ENCODE results near the gene COMMD1. TPM values are rescaled to one million over a fixed set of nuclear protein-coding genes. Genes with fewer than 3 reads are reported as not detected.
A peak's percentile ranks its signal among the peaks of the same experiment; 100 is the strongest.

COMMD1 gene
- total and polyA plus RNA-seq, 4 donors: 43.1 to 73.0 (median 57.2) TPM

DNA sequence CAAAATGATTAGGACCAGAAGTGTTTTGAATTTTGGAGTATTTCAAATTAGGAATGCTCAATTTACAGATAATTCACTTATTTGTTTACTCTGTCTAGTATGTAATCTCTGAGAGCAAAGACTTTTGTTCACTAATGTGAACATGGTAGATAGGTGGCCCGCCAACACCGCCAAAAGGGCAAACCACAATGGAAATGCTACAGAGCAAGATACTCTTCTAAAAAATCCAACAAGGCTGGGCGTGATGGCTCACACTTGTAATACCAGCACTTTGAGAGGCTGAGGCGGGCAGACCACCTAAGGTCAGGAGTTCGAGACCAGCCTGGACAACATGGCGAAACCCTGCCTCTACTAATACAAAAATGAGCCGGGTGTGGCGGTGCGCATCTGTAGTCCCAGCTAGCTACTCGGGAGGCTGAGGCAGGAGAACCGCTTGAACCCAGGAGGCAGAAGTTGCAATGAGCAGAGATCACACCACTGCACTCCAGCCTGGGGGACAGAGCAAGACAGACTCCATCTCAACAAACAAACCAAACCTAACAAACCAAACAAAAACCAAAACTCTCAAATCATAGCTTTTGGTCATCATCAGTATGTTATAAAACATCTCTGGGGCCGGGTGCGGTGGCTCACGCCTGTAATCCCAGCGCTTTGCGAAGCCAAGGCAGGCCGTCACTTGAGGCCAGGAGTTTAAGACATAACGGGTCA, 19.4 kb upstream of the COMMD1 start:
- 93% methylated on average over 10 of the region's 18 CpGs for WGBS (ENCODE audit: insufficient coverage)
- Histone ChIP-seq H3K4me1 (ENCODE audit: control insufficient read depth, insufficient read depth, low read length) (peaks cover 14% of the 10 kb centered on the region), H3K4me3 (ENCODE audit: low read depth, low read length) (no peak overlapping the region), H3K9me3 (ENCODE audit: control insufficient read depth, insufficient read depth, low read length) (no peaks in the 10 kb centered on the region), H3K36me3 (ENCODE audit: control insufficient read depth, insufficient read depth, low read length) (peaks cover 34% of the 10 kb centered on the region), H3K27me3 (ENCODE audit: control insufficient read depth, insufficient read depth, low read length) (no peaks in the 10 kb centered on the region), H3K27ac (ENCODE audit: low read depth, low read length) (no peak overlapping the region)
- DNase-seq (ENCODE audit: low read depth in 4 of 6, low spot score in 6 of 6): no peak

DNA sequence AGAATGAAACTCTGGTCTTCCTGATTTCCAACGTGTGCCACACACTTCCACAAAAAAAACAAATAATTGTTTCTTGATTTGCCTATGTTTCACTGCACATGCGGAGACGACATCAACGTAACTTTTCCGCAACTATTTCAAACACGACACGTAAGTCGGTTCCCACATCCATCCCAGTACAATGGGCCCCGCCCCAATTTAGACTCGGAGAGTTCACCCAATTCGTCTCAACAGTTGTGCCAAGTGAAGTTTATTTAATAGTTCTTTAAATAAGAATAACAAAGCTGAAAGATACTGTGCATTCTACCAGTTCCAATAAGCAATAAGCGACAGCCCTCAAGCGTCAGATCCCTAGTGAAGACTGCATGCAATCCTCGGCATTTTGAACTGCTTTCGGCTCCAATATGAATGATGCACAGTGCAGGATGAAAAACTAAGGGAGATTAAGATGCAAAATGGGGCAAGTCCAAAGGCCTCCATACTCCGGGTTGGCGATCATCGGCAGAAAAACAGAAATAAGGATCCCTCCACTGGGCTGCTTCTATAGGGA, 17.7 kb upstream of the COMMD1 start:
- Histone ChIP-seq H3K36me3 (ENCODE audit: control insufficient read depth, insufficient read depth, low read length) (peaks cover 24% of the 10 kb centered on the region), H3K9me3 (ENCODE audit: control insufficient read depth, insufficient read depth, low read length) (no peaks in the 10 kb centered on the region), H3K27me3 (ENCODE audit: control insufficient read depth, insufficient read depth, low read length) (no peaks in the 10 kb centered on the region), H3K4me1 (ENCODE audit: control insufficient read depth, insufficient read depth, low read length) (peaks cover 14% of the 10 kb centered on the region), H3K27ac (ENCODE audit: low read depth, low read length) (peak overlapping the region; percentile 94), H3K4me3 (ENCODE audit: low read depth, low read length) (peak overlapping the region; percentile 85)
- WGBS (ENCODE audit: insufficient coverage): 0% methylated on average over 13 of the region's 18 CpGs
- peak in 1 of 6 donors; percentile 67 for DNase-seq (ENCODE audit: low read depth in 4 of 6, low spot score in 6 of 6)

DNA sequence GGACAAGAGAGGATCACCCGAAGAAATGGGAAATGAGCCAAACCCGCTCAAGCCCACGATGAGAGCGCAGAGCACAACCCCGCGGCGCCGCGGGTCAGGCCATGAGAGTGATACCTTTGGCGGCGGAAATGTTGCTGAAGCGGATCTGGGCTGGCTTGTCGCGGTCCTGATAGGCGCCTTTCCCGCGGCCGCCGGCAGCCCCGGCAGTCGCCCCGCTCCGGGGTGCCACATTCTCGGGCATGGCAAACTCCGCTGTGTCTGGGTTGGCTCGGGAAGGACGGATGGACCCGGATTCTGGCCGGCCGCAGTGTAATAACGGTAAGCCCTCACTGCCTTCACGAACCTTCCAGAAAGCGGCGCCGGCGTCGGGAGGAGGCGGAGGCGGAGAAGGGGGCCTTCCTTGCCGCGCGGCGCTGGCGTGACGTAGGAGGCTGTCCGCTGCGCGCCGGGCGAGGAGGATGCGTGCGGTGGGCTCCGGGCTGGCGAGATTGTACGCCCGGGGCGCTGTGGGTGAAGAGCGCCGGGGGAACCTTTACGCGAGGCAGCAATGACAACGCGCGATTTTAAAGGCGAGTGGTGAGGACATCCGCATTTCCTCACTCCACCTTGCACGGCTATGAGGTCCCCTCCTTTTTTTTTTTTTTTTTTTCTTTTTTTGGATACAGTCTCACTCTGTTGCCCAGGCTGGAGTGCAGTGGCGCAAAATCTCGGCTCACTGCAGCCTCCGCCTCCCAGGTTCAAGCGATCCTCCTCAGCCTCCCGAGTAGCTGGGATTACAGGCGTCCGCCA, 17.0 kb upstream of the COMMD1 start, which contains the start of gene CCT4:
CCT4 (minus strand) TSS at position 390 of the 789 bp plus-strand sequence; CDS start at position 241, 149 bp downstream.
- WGBS (ENCODE audit: insufficient coverage): 0% methylated on average over 67 of the region's 74 CpGs

GRCh38 chr2:61898810-61899209, 6.7 kb upstream of the COMMD1 start:
- H3K36me3 ChIP-seq (ENCODE audit: control insufficient read depth, insufficient read depth, low read length): no peaks in the 10 kb centered on the region
- no peak overlapping the region for H3K4me3 ChIP-seq (ENCODE audit: low read depth, low read length)
- no peaks in the 10 kb centered on the region for H3K9me3 ChIP-seq (ENCODE audit: control insufficient read depth, insufficient read depth, low read length)
- no peaks in the 10 kb centered on the region for H3K27me3 ChIP-seq (ENCODE audit: control insufficient read depth, insufficient read depth, low read length)
- WGBS (ENCODE audit: insufficient coverage): no CpG with 5 or more reads among the region's 2 CpGs
- no peaks in the 10 kb centered on the region for H3K4me1 ChIP-seq (ENCODE audit: control insufficient read depth, insufficient read depth, low read length)
- DNase-seq (ENCODE audit: low read depth in 4 of 6, low spot score in 6 of 6): peak in 2 of 6 donors; percentile 50 to 65
- H3K27ac ChIP-seq (ENCODE audit: low read depth, low read length): no peak overlapping the region

More for the DNA sequence above, 17.0 kb upstream of the COMMD1 start, which contains the start of gene CCT4:
- Histone ChIP-seq H3K27me3 (ENCODE audit: control insufficient read depth, insufficient read depth, low read length) (no peaks in the 10 kb centered on the region), H3K4me1 (ENCODE audit: control insufficient read depth, insufficient read depth, low read length) (peaks cover 14% of the 10 kb centered on the region), H3K27ac (ENCODE audit: low read depth, low read length) (peak within 1 kb of the TSS; percentile 94), H3K4me3 (ENCODE audit: low read depth, low read length) (peak within 1 kb of the TSS; percentile 85), H3K9me3 (ENCODE audit: control insufficient read depth, insufficient read depth, low read length) (no peaks in the 10 kb centered on the region), H3K36me3 (ENCODE audit: control insufficient read depth, insufficient read depth, low read length) (peaks cover 19% of the 10 kb centered on the region)
- peak; percentile 78 to 97 (median 89) for DNase-seq (ENCODE audit: low read depth in 4 of 6, low spot score in 6 of 6)

GRCh38 chr2:61900281-61900680, 5.2 kb upstream of the COMMD1 start:
- DNase-seq (ENCODE audit: low read depth in 4 of 6, low spot score in 6 of 6): no peak
- H3K4me3 ChIP-seq (ENCODE audit: low read depth, low read length): no peak overlapping the region
- H3K27me3 ChIP-seq (ENCODE audit: control insufficient read depth, insufficient read depth, low read length): no peaks in the 10 kb centered on the region
- 71% methylated on average over 1 of the region's 1 CpG for WGBS (ENCODE audit: insufficient coverage)
- no peaks in the 10 kb centered on the region for H3K4me1 ChIP-seq (ENCODE audit: control insufficient read depth, insufficient read depth, low read length)
- no peaks in the 10 kb centered on the region for H3K36me3 ChIP-seq (ENCODE audit: control insufficient read depth, insufficient read depth, low read length)
- H3K27ac ChIP-seq (ENCODE audit: low read depth, low read length): no peak overlapping the region
- H3K9me3 ChIP-seq (ENCODE audit: control insufficient read depth, insufficient read depth, low read length): no peaks in the 10 kb centered on the region

- Histone ChIP-seq H3K27me3 (ENCODE audit: control insufficient read depth, insufficient read depth, low read length) (no peaks in the 10 kb centered on the region), H3K4me3 (ENCODE audit: low read depth, low read length) (peak overlapping the region; percentile 90), H3K9me3 (ENCODE audit: control insufficient read depth, insufficient read depth, low read length) (no peaks in the 10 kb centered on the region), H3K36me3 (ENCODE audit: control insufficient read depth, insufficient read depth, low read length) (peaks cover 3% of the 10 kb centered on the region), H3K4me1 (ENCODE audit: control insufficient read depth, insufficient read depth, low read length) (no peaks in the 10 kb centered on the region), H3K27ac (ENCODE audit: low read depth, low read length) (peak overlapping the region; percentile 89)
- DNase-seq (ENCODE audit: low read depth in 4 of 6, low spot score in 6 of 6): no peak
- 2% methylated on average over 4 of the region's 6 CpGs for WGBS (ENCODE audit: insufficient coverage)
Measured at GRCh38 chr2:61906186-61906470, 654 bp downstream of the COMMD1 start.

- H3K27ac ChIP-seq (ENCODE audit: low read depth, low read length): no peak overlapping the region
- DNase-seq (ENCODE audit: low read depth in 4 of 6, low spot score in 6 of 6): no peak
Measured at GRCh38 chr2:61909116-61909515, 3.6 kb downstream of the COMMD1 start.

GRCh38 chr2:61910603-61911002, 5.1 kb downstream of the COMMD1 start:
- peak in 2 of 6 donors; percentile 4 to 32 for DNase-seq (ENCODE audit: low read depth in 4 of 6, low spot score in 6 of 6)
- no peak overlapping the region for H3K27ac ChIP-seq (ENCODE audit: low read depth, low read length)
- no peaks in the 10 kb centered on the region for H3K4me1 ChIP-seq (ENCODE audit: control insufficient read depth, insufficient read depth, low read length)
- H3K4me3 ChIP-seq (ENCODE audit: low read depth, low read length): no peak overlapping the region
- H3K36me3 ChIP-seq (ENCODE audit: control insufficient read depth, insufficient read depth, low read length): peaks cover 3% of the 10 kb centered on the region
- H3K27me3 ChIP-seq (ENCODE audit: control insufficient read depth, insufficient read depth, low read length): no peaks in the 10 kb centered on the region
- H3K9me3 ChIP-seq (ENCODE audit: control insufficient read depth, insufficient read depth, low read length): no peaks in the 10 kb centered on the region
- 76% methylated on average over 5 of the region's 9 CpGs for WGBS (ENCODE audit: insufficient coverage)

More at GRCh38 chr2:61909116-61909515, 3.6 kb downstream of the COMMD1 start:
- 100% methylated on average over 1 of the region's 8 CpGs for WGBS (ENCODE audit: insufficient coverage)
- no peaks in the 10 kb centered on the region for H3K9me3 ChIP-seq (ENCODE audit: control insufficient read depth, insufficient read depth, low read length)
- H3K4me3 ChIP-seq (ENCODE audit: low read depth, low read length): no peak overlapping the region
- peaks cover 3% of the 10 kb centered on the region for H3K36me3 ChIP-seq (ENCODE audit: control insufficient read depth, insufficient read depth, low read length)
- no peaks in the 10 kb centered on the region for H3K27me3 ChIP-seq (ENCODE audit: control insufficient read depth, insufficient read depth, low read length)
- no peaks in the 10 kb centered on the region for H3K4me1 ChIP-seq (ENCODE audit: control insufficient read depth, insufficient read depth, low read length)

GRCh38 chr2:61911510-61911909, 6.0 kb downstream of the COMMD1 start:
- H3K27ac ChIP-seq (ENCODE audit: low read depth, low read length): no peak overlapping the region
- no peaks in the 10 kb centered on the region for H3K4me1 ChIP-seq (ENCODE audit: control insufficient read depth, insufficient read depth, low read length)
- no peaks in the 10 kb centered on the region for H3K27me3 ChIP-seq (ENCODE audit: control insufficient read depth, insufficient read depth, low read length)
- H3K9me3 ChIP-seq (ENCODE audit: control insufficient read depth, insufficient read depth, low read length): no peaks in the 10 kb centered on the region
- H3K4me3 ChIP-seq (ENCODE audit: low read depth, low read length): no peak overlapping the region
- DNase-seq (ENCODE audit: low read depth in 4 of 6, low spot score in 6 of 6): peak in 1 of 6 donors; percentile 9
- 95% methylated on average over 4 of the region's 4 CpGs for WGBS (ENCODE audit: insufficient coverage)
- H3K36me3 ChIP-seq (ENCODE audit: control insufficient read depth, insufficient read depth, low read length): peaks cover 3% of the 10 kb centered on the region

Data from spinal cord (tissue), 10 donors.